ENCODE measurements around the gene PUS7. TPM values are rescaled to one million over a fixed set of nuclear protein-coding genes. Genes with fewer than 3 reads are reported as not detected.
A peak's percentile ranks its signal among the peaks of the same experiment; 100 is the strongest.

Gene PUS7
- total and polyA plus RNA-seq, 2 of the 4 experiments (the other 2 are of a cell fraction), result 11.7 to 17.0 TPM

- Histone ChIP-seq H3K18ac (ENCODE audit: low read depth, low read length) (no peak overlapping the region), H2AK9ac (replicated peaks; ENCODE audit: low read depth, low read length, poor library complexity) (no peak overlapping the region), H4K91ac (ENCODE audit: insufficient read depth, low read depth, low read length) (no peak overlapping the region), H3K27ac (ENCODE audit: insufficient read depth, low read length) (no peak overlapping the region), H4K5ac (ENCODE audit: low read depth, low read length) (no peak overlapping the region), H3K9ac (ENCODE audit: low read depth, low read length) (no peak overlapping the region), H3K9me3 (ENCODE audit: control insufficient read depth, insufficient read depth, low read length) (no peaks in the 10 kb centered on the region), H3K4me2 (ENCODE audit: low read depth, low read length) (no peak overlapping the region), H3K4me3 (ENCODE audit: insufficient read depth, low read depth, low read length) (no peak overlapping the region), H3K4ac (ENCODE audit: low read depth, low read length) (no peak overlapping the region), H3K27me3 (ENCODE audit: control insufficient read depth, insufficient read depth, low read length) (no peaks in the 10 kb centered on the region), H2BK5ac (ENCODE audit: low read depth, low read length, poor library complexity, severe bottlenecking) (no peak overlapping the region), H3K36me3 (ENCODE audit: control insufficient read depth, insufficient read depth, low read length) (no peaks in the 10 kb centered on the region), H3K4me1 (ENCODE audit: control insufficient read depth, insufficient read depth, low read length) (no peaks in the 10 kb centered on the region), H2BK20ac (ENCODE audit: low read depth, low read length) (no peak overlapping the region), H3K14ac (replicated peaks; ENCODE audit: low read depth, low read length) (no peak overlapping the region), H2BK15ac (ENCODE audit: low read depth, low read length) (no peak overlapping the region), H3K79me1 (ENCODE audit: low read depth in 1 of 2, low read length in 2 of 2) (no peaks in the 10 kb centered on the region), H2AFZ (replicated peaks; ENCODE audit: low read length, poor library complexity) (peak overlapping the region; percentile 17), H3K23ac (ENCODE audit: low read depth, low read length) (no peak overlapping the region), H4K20me1 (ENCODE audit: insufficient read depth, low read length) (no peaks in the 10 kb centered on the region), H2AK5ac (ENCODE audit: low read depth, low read length) (no peak overlapping the region), H3K56ac (ENCODE audit: extremely low read depth, insufficient read depth, low read length) (no peak overlapping the region), H2BK120ac (ENCODE audit: low read depth, low read length) (no peak overlapping the region), H3K9me1 (ENCODE audit: insufficient read depth, low read length) (no peaks in the 10 kb centered on the region), H4K8ac (ENCODE audit: low read depth in 2 of 2, low read length in 2 of 2) (no peak overlapping the region)
- dilution Hi-C loops (cut with HindIII; ENCODE audit: low sequenced_read_pairs, unreplicated experiment) (no loop called here), in situ Hi-C loops (cut with MboI; ENCODE audit: low sequenced_read_pairs) (no loop called here), intact Hi-C loops (cut with micrococcal nuclease) (loop anchor here (1.0 kb wide), 1 partner anchor 507 kb away; no protein-coding TSS in a partner anchor)
- CTCF ChIA-PET, result interaction anchor here (0.6 to 1.2 kb wide), 2 partner anchors 55 to 449 kb away, joined by 3 to 4 read pairs; no protein-coding TSS in a partner anchor
- WGBS, 2 experiments (ENCODE audit: extremely low coverage in 2 of 2, insufficient read length in 1 of 2), result no CpG with 5 or more reads among the region's 4 CpGs
- ATAC-seq (ENCODE audit: low read depth) (peak; percentile 46), DNase-seq (peak; percentile 47)
- BruUV-seq (replicated peaks), result no TSS peak
- POLR2A ChIA-PET (ENCODE audit: unreplicated experiment), result no interaction called here
- TF ChIP-seq CEBPB (IDR thresholded peaks at IDR 0.05; ENCODE audit: low read depth, low read length), result 0 out of 2 replicates have a peak, but pooled peaks have one; percentile 15
- peak; percentile 51 for TF ChIP-seq SMC3 (IDR thresholded peaks at IDR 0.05; ENCODE audit: low read depth, low read length)
- no peak for TF ChIP-seq BHLHE40 (IDR thresholded peaks at IDR 0.05; ENCODE audit: low read depth, low read length)
- TF ChIP-seq CTCF (conservative IDR thresholded peaks at IDR 0.05; ENCODE audit: low read depth, low read length), result peak; percentile 53
- TF ChIP-seq RAD21 (IDR thresholded peaks at IDR 0.05; ENCODE audit: low read length), result peak; percentile 49
Measured at GRCh38 chr7:105429746-105430612, 92.1 kb downstream of the PUS7 start.
